Liver (tissue), 3 donors: ENCODE measurements around the gene PPP2R5A.

ENCODE experiments used
- ATF3 ChIP-seq: IDR thresholded peaks from 2 replicates; pipeline ENCODE4 v1.6.1; 2016; ENCODE audit warnings: antibody characterized with exemption
- CTCF ChIP-seq: fragments of 150-350 bp; IDR thresholded peaks from 2 replicates; pipeline ENCODE4 v1.5.1; 2017; ENCODE audit warnings: improper control_type of control experiment, low read depth, low read length; ENCODE audit not compliant: missing input control
- EGR1 ChIP-seq, 2 donors: IDR thresholded peaks; 2 replicates each; pipeline ENCODE4 v1.6.1; 2016 to 2018; ENCODE audit warnings: antibody characterized with exemption in 2 of 2, low read depth in 2 of 2
- GABPA ChIP-seq, 2 donors: IDR thresholded peaks in 1 of 2; conservative IDR thresholded peaks in 1 of 2; 2 replicates each; pipeline ENCODE4 v1.6.1; 2016; ENCODE audit warnings: antibody characterized with exemption in 2 of 2, mild to moderate bottlenecking in 1 of 2, moderate library complexity in 1 of 2
- HNF4G ChIP-seq: IDR thresholded peaks from 2 replicates; pipeline ENCODE4 v1.6.1; 2016; ENCODE audit warnings: antibody characterized with exemption
- JUND ChIP-seq, 2 donors: IDR thresholded peaks; 2 replicates each; pipeline ENCODE4 v1.6.1; 2016; ENCODE audit warnings: antibody characterized with exemption in 2 of 2
- MAX ChIP-seq: IDR thresholded peaks from 2 replicates; pipeline ENCODE4 v1.6.1; 2016; ENCODE audit warnings: antibody characterized with exemption
- RAD21 ChIP-seq, 2 donors: IDR thresholded peaks; 2 replicates each; pipeline ENCODE4 v1.6.1; 2016; ENCODE audit warnings: antibody characterized with exemption in 2 of 2, mild to moderate bottlenecking in 2 of 2
- REST ChIP-seq: IDR thresholded peaks from 2 replicates; pipeline ENCODE4 v1.6.1; 2016; ENCODE audit warnings: antibody characterized with exemption, mild to moderate bottlenecking
- RXRA ChIP-seq, 2 donors: IDR thresholded peaks; 2 replicates each; pipeline ENCODE4 v1.6.1; 2017 to 2018; ENCODE audit warnings: antibody characterized with exemption in 2 of 2, mild to moderate bottlenecking in 1 of 2
- SP1 ChIP-seq: IDR thresholded peaks from 2 replicates; pipeline ENCODE4 v1.6.1; 2018; ENCODE audit warnings: antibody characterized with exemption, mild to moderate bottlenecking
- TAF1 ChIP-seq: conservative IDR thresholded peaks from 2 replicates; pipeline ENCODE4 v1.6.1; 2016; ENCODE audit warnings: antibody characterized with exemption, mild to moderate bottlenecking
- YY1 ChIP-seq: IDR thresholded peaks from 2 replicates; pipeline ENCODE4 v1.6.1; 2016; ENCODE audit warnings: antibody characterized with exemption, mild to moderate bottlenecking
- ZBTB33 ChIP-seq: IDR thresholded peaks from 2 replicates; pipeline ENCODE4 v1.6.1; 2016; ENCODE audit warnings: antibody characterized with exemption
- donor health status: healthy.
- donor health status: healthy.

GRCh38 chr1:212271823-212272485 is 13.3 kb upstream of the PPP2R5A start:
- no peak for TF ChIP-seq CTCF
- TF ChIP-seq MAX, result no peak
- no peak for TF ChIP-seq YY1
- TF ChIP-seq REST, result no peak
- TF ChIP-seq RAD21 (IDR thresholded peaks at IDR 0.05), result no peak
- no peak for TF ChIP-seq ATF3
- TF ChIP-seq JUND (IDR thresholded peaks at IDR 0.05), result no peak
- TF ChIP-seq TAF1, result no peak
- no peak for TF ChIP-seq SP1
- no peak for TF ChIP-seq HNF4G
- no peak for TF ChIP-seq EGR1 (IDR thresholded peaks at IDR 0.05; ENCODE audit: low read depth in 2 of 2)
- TF ChIP-seq GABPA (IDR thresholded peaks at IDR 0.05 in 1 of 2, conservative IDR thresholded peaks at IDR 0.05 in 1 of 2), result no peak
- no peak for TF ChIP-seq ZBTB33
- no peak for TF ChIP-seq RXRA (IDR thresholded peaks at IDR 0.05)
